ENCODE results near the gene ZNF394.

- TF ChIP-seq, protein P1, sequence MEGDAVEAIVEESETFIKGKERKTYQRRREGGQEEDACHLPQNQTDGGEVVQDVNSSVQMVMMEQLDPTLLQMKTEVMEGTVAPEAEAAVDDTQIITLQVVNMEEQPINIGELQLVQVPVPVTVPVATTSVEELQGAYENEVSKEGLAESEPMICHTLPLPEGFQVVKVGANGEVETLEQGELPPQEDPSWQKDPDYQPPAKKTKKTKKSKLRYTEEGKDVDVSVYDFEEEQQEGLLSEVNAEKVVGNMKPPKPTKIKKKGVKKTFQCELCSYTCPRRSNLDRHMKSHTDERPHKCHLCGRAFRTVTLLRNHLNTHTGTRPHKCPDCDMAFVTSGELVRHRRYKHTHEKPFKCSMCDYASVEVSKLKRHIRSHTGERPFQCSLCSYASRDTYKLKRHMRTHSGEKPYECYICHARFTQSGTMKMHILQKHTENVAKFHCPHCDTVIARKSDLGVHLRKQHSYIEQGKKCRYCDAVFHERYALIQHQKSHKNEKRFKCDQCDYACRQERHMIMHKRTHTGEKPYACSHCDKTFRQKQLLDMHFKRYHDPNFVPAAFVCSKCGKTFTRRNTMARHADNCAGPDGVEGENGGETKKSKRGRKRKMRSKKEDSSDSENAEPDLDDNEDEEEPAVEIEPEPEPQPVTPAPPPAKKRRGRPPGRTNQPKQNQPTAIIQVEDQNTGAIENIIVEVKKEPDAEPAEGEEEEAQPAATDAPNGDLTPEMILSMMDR (IDR thresholded peaks at IDR 0.05): no peak
- TF ChIP-seq POLR2AphosphoS5 (IDR thresholded peaks at IDR 0.05): no peak
Measured at GRCh38 chr7:99459087-99459486, 41.0 kb downstream of the ZNF394 start.

All from stomach (tissue), 4 donors.